Measurements from ENCODE around the gene LRGUK.

LRGUK gene

DNA sequence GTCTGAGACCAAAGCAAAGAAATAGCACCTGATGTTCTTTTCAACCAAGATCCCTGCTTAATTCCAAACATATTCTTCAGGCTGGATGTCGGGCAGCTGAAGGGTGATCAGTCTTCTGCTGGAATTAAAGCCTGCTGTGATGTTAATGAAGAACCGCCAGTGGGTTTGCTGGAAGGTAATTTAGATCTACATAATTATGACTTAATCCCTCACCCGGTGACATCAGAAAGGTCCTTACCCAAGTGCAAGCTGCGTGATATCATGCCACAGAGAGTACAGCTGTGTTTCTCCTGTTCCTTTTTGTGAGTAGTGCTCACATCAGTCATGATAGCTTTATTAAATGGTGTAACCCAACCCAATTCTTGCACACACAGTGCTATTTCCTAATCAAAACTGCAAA lies 29.1 kb upstream of the LRGUK start:
- Histone ChIP-seq H3K9ac (ENCODE audit: low read depth, low read length) (no peak overlapping the region), H3K36me3 (ENCODE audit: control insufficient read depth, insufficient read depth, low read length) (no peaks in the 10 kb centered on the region), H3K4me1 (ENCODE audit: control insufficient read depth, insufficient read depth, low read length) (no peaks in the 10 kb centered on the region), H3K9me3 (ENCODE audit: control insufficient read depth, insufficient read depth, low read length) (peaks cover 5% of the 10 kb centered on the region), H3K27me3 (ENCODE audit: control insufficient read depth, insufficient read depth, low read length) (no peaks in the 10 kb centered on the region), H3K4me3 (ENCODE audit: low read depth, low read length) (no peak overlapping the region)

DNA sequence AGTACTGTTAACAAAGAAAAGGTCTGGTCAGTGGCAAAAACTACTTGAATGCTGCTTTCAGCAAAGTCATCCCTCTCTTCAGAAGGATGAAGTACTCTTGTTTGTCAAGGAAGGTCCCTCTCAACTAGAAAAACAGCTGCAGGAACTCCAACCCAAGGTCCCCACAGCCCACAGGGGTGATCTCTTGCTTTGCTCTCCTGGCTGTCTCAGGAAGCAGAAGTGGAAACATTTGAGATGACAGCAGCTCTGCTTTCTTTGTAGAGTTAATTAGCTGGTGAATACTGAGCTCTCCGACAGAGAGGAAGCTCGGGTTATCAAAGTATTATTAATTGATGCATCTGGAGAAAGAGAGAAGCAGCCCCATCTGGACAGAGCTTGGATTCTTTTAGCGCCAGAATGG lies 25.4 kb upstream of the LRGUK start:
- no peak overlapping the region for H3K4me3 ChIP-seq (ENCODE audit: low read depth, low read length)
- H3K4me1 ChIP-seq (ENCODE audit: control insufficient read depth, insufficient read depth, low read length), result no peaks in the 10 kb centered on the region
- H3K36me3 ChIP-seq (ENCODE audit: control insufficient read depth, insufficient read depth, low read length), result no peaks in the 10 kb centered on the region

DNA sequence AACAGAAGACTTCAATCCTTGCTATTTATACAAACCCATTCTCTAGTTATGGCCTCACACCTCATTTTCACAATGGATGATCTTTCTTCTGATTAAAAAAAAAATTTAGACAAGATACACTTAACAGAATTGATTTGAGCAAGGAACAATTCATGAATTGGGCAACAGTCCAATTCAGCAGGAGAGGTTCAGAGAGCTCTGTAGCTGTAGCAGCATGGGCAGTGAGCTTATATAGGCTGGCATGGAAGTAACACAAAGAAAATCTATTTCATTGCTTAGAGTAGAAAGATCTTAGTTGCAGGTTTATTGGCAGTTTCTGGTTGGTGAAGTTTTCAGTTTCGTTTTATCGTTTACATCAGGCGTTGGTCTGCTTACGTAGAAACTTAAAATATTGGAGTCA lies 23.0 kb upstream of the LRGUK start:
- Histone ChIP-seq H3K4me1 (ENCODE audit: control insufficient read depth, insufficient read depth, low read length) (no peaks in the 10 kb centered on the region), H3K9ac (ENCODE audit: low read depth, low read length) (no peak overlapping the region), H3K36me3 (ENCODE audit: control insufficient read depth, insufficient read depth, low read length) (no peaks in the 10 kb centered on the region), H3K9me3 (ENCODE audit: control insufficient read depth, insufficient read depth, low read length) (no peaks in the 10 kb centered on the region), H3K4me3 (ENCODE audit: low read depth, low read length) (no peak overlapping the region), H3K27me3 (ENCODE audit: control insufficient read depth, insufficient read depth, low read length) (no peaks in the 10 kb centered on the region)

More for the DNA sequence above, 25.4 kb upstream of the LRGUK start:
- Histone ChIP-seq H3K9ac (ENCODE audit: low read depth, low read length) (no peak overlapping the region), H3K27me3 (ENCODE audit: control insufficient read depth, insufficient read depth, low read length) (no peaks in the 10 kb centered on the region), H3K9me3 (ENCODE audit: control insufficient read depth, insufficient read depth, low read length) (no peaks in the 10 kb centered on the region)

DNA sequence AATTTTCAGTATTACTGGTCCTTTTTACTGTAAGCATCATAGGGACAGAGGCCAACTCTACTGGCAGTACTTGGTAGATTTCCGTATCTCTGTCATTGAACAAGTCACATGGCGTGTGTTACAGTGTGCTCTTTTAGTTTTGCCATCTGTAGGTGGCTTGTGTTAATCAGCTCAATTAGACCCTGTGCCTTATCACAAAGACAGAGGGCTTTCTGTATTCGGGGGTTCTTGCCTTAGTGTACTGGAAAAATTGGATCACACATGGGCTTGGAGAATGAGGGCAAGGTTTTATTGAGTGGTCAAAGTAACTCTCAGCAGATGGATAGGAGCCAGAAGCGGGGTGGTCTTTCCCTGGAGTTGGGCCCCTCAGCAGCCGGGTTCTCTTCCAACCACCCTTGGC lies 21.3 kb upstream of the LRGUK start:
- Histone ChIP-seq H3K4me3 (ENCODE audit: low read depth, low read length) (no peak overlapping the region), H3K9ac (ENCODE audit: low read depth, low read length) (no peak overlapping the region), H3K9me3 (ENCODE audit: control insufficient read depth, insufficient read depth, low read length) (no peaks in the 10 kb centered on the region), H3K4me1 (ENCODE audit: control insufficient read depth, insufficient read depth, low read length) (no peaks in the 10 kb centered on the region), H3K27me3 (ENCODE audit: control insufficient read depth, insufficient read depth, low read length) (no peaks in the 10 kb centered on the region), H3K36me3 (ENCODE audit: control insufficient read depth, insufficient read depth, low read length) (no peaks in the 10 kb centered on the region)

DNA sequence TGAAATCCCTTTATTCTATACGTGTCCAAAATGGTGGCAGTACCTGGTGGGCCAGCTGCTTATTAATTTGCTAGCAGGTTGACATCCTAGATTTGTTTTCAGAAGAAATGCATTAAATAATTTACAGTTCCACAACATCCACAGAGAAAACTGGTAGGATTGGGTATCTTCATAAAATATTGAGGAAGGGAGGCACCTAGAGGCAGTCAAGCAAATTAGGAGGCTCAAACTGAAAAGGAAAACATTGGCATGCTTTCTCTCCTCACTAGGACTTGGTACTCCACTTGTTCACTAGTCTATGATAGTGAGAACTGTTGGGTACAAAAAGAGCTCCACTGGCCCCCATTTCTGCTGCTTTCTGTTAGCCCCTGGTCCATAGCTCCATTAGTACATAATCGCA lies 18.3 kb upstream of the LRGUK start:
- Histone ChIP-seq H3K9ac (ENCODE audit: low read depth, low read length) (no peak overlapping the region), H3K4me3 (ENCODE audit: low read depth, low read length) (no peak overlapping the region), H3K4me1 (ENCODE audit: control insufficient read depth, insufficient read depth, low read length) (no peaks in the 10 kb centered on the region), H3K27me3 (ENCODE audit: control insufficient read depth, insufficient read depth, low read length) (no peaks in the 10 kb centered on the region), H3K9me3 (ENCODE audit: control insufficient read depth, insufficient read depth, low read length) (no peaks in the 10 kb centered on the region), H3K36me3 (ENCODE audit: control insufficient read depth, insufficient read depth, low read length) (no peaks in the 10 kb centered on the region)

DNA sequence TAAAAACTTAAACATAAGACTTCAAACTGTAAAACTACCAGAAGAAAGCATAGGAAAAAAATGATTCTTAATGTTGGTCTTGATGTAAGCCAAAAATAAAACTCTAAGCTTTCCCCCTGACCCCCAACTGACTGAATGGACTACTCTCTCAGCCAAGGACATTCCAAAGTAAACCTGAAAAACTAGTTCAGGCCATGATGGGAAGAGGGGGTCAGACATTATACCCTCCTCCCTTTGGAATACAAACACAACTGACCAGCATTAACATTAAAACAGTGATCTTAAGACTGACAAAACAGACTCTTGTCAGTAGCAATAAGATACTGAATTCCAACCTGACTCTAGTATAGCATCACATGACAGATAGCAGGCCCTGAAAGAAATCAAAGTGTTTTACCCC lies 13.5 kb upstream of the LRGUK start:
- Histone ChIP-seq H3K27me3 (ENCODE audit: control insufficient read depth, insufficient read depth, low read length) (no peaks in the 10 kb centered on the region), H3K4me3 (ENCODE audit: low read depth, low read length) (no peak overlapping the region), H3K4me1 (ENCODE audit: control insufficient read depth, insufficient read depth, low read length) (no peaks in the 10 kb centered on the region), H3K36me3 (ENCODE audit: control insufficient read depth, insufficient read depth, low read length) (no peaks in the 10 kb centered on the region), H3K9me3 (ENCODE audit: control insufficient read depth, insufficient read depth, low read length) (no peaks in the 10 kb centered on the region), H3K9ac (ENCODE audit: low read depth, low read length) (no peak overlapping the region)

DNA sequence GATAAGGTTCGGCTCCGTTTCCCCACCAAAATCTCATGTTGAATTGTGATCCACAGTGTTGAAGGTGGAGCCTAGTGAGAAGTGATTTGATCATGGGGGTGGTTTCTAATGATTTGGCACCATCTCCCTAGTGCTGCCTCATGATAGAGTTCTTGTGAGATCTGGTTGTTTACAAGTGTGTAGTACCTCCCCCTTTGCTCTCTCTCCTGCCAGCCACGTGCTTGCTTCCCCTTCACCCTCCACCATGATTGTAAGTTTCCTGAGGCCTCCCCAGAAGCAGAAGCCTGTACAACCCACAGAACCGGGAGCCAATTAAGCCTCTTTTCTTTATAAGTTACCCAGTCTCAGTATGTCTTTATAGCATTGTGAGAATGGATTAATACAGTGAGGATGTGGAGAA lies 12.1 kb upstream of the LRGUK start:
- Histone ChIP-seq H3K9me3 (ENCODE audit: control insufficient read depth, insufficient read depth, low read length) (no peaks in the 10 kb centered on the region), H3K4me1 (ENCODE audit: control insufficient read depth, insufficient read depth, low read length) (no peaks in the 10 kb centered on the region), H3K36me3 (ENCODE audit: control insufficient read depth, insufficient read depth, low read length) (no peaks in the 10 kb centered on the region), H3K9ac (ENCODE audit: low read depth, low read length) (no peak overlapping the region), H3K27me3 (ENCODE audit: control insufficient read depth, insufficient read depth, low read length) (no peaks in the 10 kb centered on the region), H3K4me3 (ENCODE audit: low read depth, low read length) (no peak overlapping the region)

DNA sequence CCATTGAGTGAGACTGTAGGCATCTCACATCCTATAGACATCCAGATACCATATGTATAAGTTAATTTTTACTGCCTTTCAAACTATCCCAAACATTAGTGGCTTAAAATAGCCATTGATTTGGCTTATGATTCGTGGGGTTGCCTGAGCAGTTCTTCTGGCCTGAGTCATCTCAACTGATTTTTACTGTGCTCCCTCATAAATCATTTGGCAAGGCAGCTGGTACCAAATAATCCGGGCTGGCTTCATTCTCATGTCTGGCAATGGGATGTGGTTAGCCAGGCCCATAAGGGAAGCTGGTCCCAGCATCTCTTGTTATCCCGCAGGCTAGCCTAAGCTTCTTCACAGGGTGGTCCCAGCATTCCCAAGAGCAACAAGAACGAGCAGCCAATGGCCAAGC lies 6.7 kb upstream of the LRGUK start:
- Histone ChIP-seq H3K4me1 (ENCODE audit: control insufficient read depth, insufficient read depth, low read length) (no peaks in the 10 kb centered on the region), H3K36me3 (ENCODE audit: control insufficient read depth, insufficient read depth, low read length) (no peaks in the 10 kb centered on the region), H3K27me3 (ENCODE audit: control insufficient read depth, insufficient read depth, low read length) (no peaks in the 10 kb centered on the region), H3K9ac (ENCODE audit: low read depth, low read length) (no peak overlapping the region), H3K9me3 (ENCODE audit: control insufficient read depth, insufficient read depth, low read length) (no peaks in the 10 kb centered on the region), H3K4me3 (ENCODE audit: low read depth, low read length) (no peak overlapping the region)

DNA sequence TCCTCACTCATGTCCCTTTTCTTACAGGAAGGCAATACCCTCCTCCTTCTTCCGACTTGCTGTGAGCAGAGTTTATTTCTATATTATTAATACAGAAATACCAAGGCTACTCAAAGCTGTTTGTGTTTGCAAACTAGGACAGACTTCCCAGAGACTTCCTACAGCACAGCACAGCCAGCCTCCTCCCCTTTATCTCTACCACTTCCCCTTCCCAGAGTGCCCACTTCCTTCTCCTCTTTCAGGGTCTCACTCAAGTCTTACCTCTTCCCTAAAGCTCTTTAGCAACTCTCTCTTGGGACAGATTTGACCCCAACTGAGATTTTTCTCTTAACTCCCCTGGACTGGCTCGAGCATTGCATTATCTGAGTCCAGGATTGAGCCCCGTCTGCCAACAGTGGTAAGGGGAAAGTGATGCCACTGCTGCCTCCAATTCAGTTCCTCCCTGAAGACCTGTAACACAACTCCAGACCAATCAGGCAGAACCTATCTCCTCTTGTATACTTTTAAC lies 5.5 kb upstream of the LRGUK start:
- Histone ChIP-seq H3K4me1 (ENCODE audit: control insufficient read depth, insufficient read depth, low read length) (peaks cover 4% of the 10 kb centered on the region), H3K9ac (ENCODE audit: low read depth, low read length) (no peak overlapping the region)

DNA sequence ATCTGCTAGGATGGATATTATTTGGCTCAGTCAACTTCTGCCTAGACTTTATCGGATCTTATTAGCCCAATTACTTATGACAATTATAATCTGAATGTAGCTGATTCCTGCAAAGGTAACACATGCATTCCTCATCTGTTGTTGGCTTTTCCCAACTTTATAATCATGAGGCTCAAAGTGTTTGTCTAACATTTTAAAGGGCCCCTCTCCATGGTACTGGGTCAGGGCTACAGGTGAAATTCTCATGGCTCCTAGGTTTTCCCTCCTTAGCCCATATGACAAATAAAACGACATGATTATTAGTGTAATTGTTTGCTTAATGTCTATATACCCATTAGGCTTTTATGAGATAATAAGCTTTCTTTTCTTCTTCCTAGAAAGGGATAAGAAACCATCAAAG lies 4.2 kb upstream of the LRGUK start:
- Histone ChIP-seq H3K4me1 (ENCODE audit: control insufficient read depth, insufficient read depth, low read length) (peaks cover 6% of the 10 kb centered on the region), H3K9ac (ENCODE audit: low read depth, low read length) (no peak overlapping the region), H3K27me3 (ENCODE audit: control insufficient read depth, insufficient read depth, low read length) (peaks cover 5% of the 10 kb centered on the region), H3K4me3 (ENCODE audit: low read depth, low read length) (no peak overlapping the region), H3K9me3 (ENCODE audit: control insufficient read depth, insufficient read depth, low read length) (no peaks in the 10 kb centered on the region), H3K36me3 (ENCODE audit: control insufficient read depth, insufficient read depth, low read length) (no peaks in the 10 kb centered on the region)

More for the DNA sequence above, 5.5 kb upstream of the LRGUK start:
- no peak overlapping the region for H3K4me3 ChIP-seq (ENCODE audit: low read depth, low read length)
- H3K27me3 ChIP-seq (ENCODE audit: control insufficient read depth, insufficient read depth, low read length), result peaks cover 5% of the 10 kb centered on the region
- no peaks in the 10 kb centered on the region for H3K36me3 ChIP-seq (ENCODE audit: control insufficient read depth, insufficient read depth, low read length)
- H3K9me3 ChIP-seq (ENCODE audit: control insufficient read depth, insufficient read depth, low read length), result no peaks in the 10 kb centered on the region

DNA sequence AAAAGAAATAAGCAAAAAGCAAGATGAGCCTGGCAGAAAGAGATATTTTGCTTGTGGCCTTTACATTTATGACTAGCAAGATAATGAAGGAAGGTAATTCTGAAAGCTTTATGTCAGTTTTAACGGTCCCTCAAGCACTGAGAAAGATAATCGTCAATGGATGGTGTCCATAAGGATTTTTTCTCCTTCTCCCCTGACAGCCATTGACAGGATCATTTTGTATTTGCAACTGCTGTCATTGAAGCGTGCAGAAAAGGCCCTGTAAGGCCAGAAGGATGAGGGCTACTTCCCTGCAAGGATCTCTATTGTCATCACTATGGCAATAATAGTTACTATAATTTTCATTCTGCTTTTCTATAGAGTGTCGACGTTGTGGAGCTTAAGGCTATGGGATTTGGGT lies 994 bp upstream of the LRGUK start:
- peaks cover 5% of the 10 kb centered on the region for H3K27me3 ChIP-seq (ENCODE audit: control insufficient read depth, insufficient read depth, low read length)
- no peaks in the 10 kb centered on the region for H3K36me3 ChIP-seq (ENCODE audit: control insufficient read depth, insufficient read depth, low read length)
- peaks cover 19% of the 10 kb centered on the region for H3K4me1 ChIP-seq (ENCODE audit: control insufficient read depth, insufficient read depth, low read length)
- no peak overlapping the region for H3K9ac ChIP-seq (ENCODE audit: low read depth, low read length)
- H3K9me3 ChIP-seq (ENCODE audit: control insufficient read depth, insufficient read depth, low read length), result no peaks in the 10 kb centered on the region
- H3K4me3 ChIP-seq (ENCODE audit: low read depth, low read length), result no peak overlapping the region

DNA sequence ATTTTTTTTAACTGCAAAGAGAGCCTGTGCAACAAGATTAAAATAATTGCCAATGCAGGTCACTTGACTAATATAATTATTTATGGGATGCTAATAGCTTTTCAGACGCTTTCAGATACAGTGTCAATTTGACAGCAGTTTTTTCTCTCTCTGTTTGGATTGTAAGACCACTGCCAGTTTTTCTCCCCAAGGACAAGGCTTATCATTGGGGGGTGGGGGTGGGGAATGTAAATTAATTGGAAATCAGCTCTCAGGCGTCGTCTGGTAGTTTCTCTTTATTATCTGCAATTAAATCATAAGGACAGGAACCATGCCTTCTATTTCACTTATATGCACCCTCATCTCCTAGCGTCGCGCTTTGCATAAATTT lies 559 bp upstream of the LRGUK start:
- no peak overlapping the region for H3K9ac ChIP-seq (ENCODE audit: low read depth, low read length)
- H3K4me3 ChIP-seq (ENCODE audit: low read depth, low read length), result peak overlapping the region; percentile 78
- peaks cover 22% of the 10 kb centered on the region for H3K4me1 ChIP-seq (ENCODE audit: control insufficient read depth, insufficient read depth, low read length)
- no peaks in the 10 kb centered on the region for H3K9me3 ChIP-seq (ENCODE audit: control insufficient read depth, insufficient read depth, low read length)
- H3K36me3 ChIP-seq (ENCODE audit: control insufficient read depth, insufficient read depth, low read length), result no peaks in the 10 kb centered on the region
- H3K27me3 ChIP-seq (ENCODE audit: control insufficient read depth, insufficient read depth, low read length), result peaks cover 5% of the 10 kb centered on the region

DNA sequence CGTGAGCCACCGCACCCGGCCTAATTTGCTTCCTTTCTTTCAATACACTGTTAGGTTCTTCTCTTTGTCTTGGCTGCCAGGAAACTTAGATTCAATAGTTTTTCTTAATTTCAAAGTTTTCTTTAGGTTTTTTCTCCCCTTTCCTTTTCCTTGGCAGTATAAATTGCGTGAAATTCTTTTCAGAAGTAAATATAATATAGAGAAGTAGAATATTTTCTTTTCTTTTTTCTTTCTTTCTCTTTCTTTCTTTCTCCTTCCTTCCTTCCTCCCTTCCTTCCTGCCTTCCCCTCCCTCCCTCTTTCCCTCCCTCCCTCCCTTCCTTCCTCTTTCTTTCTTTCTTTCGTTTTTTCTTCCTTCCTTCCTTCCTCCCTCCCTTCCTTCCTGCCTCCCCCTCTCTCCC lies 1.7 kb downstream of the LRGUK start:
- Histone ChIP-seq H3K27me3 (ENCODE audit: control insufficient read depth, insufficient read depth, low read length) (peaks cover 5% of the 10 kb centered on the region), H3K4me1 (ENCODE audit: control insufficient read depth, insufficient read depth, low read length) (peaks cover 22% of the 10 kb centered on the region), H3K9ac (ENCODE audit: low read depth, low read length) (no peak overlapping the region), H3K9me3 (ENCODE audit: control insufficient read depth, insufficient read depth, low read length) (no peaks in the 10 kb centered on the region), H3K4me3 (ENCODE audit: low read depth, low read length) (no peak overlapping the region), H3K36me3 (ENCODE audit: control insufficient read depth, insufficient read depth, low read length) (no peaks in the 10 kb centered on the region)

Measured in iPS-15b (cell line).